ENCODE data around the gene ZFAND3.

The ZFAND3 gene

GRCh38 chr6:37916149-37916548 is 96.6 kb downstream of the ZFAND3 start:
- TF ChIP-seq CTCF (IDR thresholded peaks at IDR 0.05) = no peak

- no peak for TF ChIP-seq CTCF (IDR thresholded peaks at IDR 0.05)
Observed at GRCh38 chr6:37916675-37917074, 97.1 kb downstream of the ZFAND3 start.

GRCh38 chr6:37917566-37917965 is 98.0 kb downstream of the ZFAND3 start:
- TF ChIP-seq CTCF (IDR thresholded peaks at IDR 0.05) = no peak

GRCh38 chr6:37919417-37920157 is 100.1 kb downstream of the ZFAND3 start:
- TF ChIP-seq CTCF (IDR thresholded peaks at IDR 0.05) = no peak

- no peak for TF ChIP-seq CTCF (IDR thresholded peaks at IDR 0.05)
Observed at GRCh38 chr6:37920667-37921066, 101.1 kb downstream of the ZFAND3 start.

- no peak for TF ChIP-seq CTCF (IDR thresholded peaks at IDR 0.05)
Observed at GRCh38 chr6:37922563-37922962, 103.0 kb downstream of the ZFAND3 start.

GRCh38 chr6:37923514-37923913 is 104.0 kb downstream of the ZFAND3 start:
- TF ChIP-seq CTCF (IDR thresholded peaks at IDR 0.05) = no peak

GRCh38 chr6:37926661-37927060 is 107.1 kb downstream of the ZFAND3 start:
- TF ChIP-seq CTCF (IDR thresholded peaks at IDR 0.05) = no peak

All from LNCAP (cell line).